Vagina (tissue), 2 donors: ENCODE measurements around the gene ASXL3.

Source experiments
- POLR2AphosphoS5 ChIP-seq, 2 donors: sonication (generic); formaldehyde crosslinking; IDR thresholded peaks; one replicate each; pipeline ENCODE4 v1.9.0; 2017; ENCODE audit warnings: antibody characterized with exemption in 2 of 2, mild to moderate bottlenecking in 2 of 2, low read depth in 1 of 2; ENCODE audit not compliant: insufficient read depth in 1 of 2
- TF ChIP-seq, protein P1 (sequence below), 3 experiments: fragments of 450-650 bp in 2 of 3; fragments of 200-600 bp in 1 of 3; sonication (generic) in 1 of 3; IDR thresholded peaks; one replicate each; pipeline ENCODE4 v1.5.1; 2017 to 2019; ENCODE audit warnings: antibody characterized with exemption in 3 of 3, mild to moderate bottlenecking in 2 of 3, moderate library complexity in 2 of 3

DNA sequence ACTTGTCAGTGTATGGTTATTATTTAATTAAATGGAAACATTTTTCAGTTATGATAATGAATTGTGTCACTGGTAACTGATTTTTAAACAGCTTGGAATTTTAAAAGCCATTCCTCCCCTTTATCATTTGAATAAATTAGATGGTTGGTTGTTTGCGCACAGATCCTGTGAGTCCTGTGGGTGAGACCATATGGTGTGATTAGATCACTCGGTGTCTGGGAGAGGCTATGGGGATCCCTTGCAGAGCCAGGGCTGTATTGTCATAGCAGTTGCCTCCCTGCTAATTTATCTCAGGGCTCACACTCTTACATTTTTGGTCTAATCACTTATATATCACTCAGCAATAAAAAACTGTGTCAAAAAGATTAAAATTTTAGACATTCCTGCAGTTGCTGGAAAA lies 133.5 kb downstream of the ASXL3 start:
- TF ChIP-seq, protein P1, sequence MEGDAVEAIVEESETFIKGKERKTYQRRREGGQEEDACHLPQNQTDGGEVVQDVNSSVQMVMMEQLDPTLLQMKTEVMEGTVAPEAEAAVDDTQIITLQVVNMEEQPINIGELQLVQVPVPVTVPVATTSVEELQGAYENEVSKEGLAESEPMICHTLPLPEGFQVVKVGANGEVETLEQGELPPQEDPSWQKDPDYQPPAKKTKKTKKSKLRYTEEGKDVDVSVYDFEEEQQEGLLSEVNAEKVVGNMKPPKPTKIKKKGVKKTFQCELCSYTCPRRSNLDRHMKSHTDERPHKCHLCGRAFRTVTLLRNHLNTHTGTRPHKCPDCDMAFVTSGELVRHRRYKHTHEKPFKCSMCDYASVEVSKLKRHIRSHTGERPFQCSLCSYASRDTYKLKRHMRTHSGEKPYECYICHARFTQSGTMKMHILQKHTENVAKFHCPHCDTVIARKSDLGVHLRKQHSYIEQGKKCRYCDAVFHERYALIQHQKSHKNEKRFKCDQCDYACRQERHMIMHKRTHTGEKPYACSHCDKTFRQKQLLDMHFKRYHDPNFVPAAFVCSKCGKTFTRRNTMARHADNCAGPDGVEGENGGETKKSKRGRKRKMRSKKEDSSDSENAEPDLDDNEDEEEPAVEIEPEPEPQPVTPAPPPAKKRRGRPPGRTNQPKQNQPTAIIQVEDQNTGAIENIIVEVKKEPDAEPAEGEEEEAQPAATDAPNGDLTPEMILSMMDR (IDR thresholded peaks at IDR 0.05), result no peak
- TF ChIP-seq POLR2AphosphoS5 (IDR thresholded peaks at IDR 0.05; ENCODE audit: insufficient read depth in 1 of 2, low read depth in 1 of 2), result no peak
